ENCODE results near the gene SENP5. TPM values are rescaled to one million over a fixed set of nuclear protein-coding genes. Genes with fewer than 3 reads are reported as not detected.
"Not testable (repeated sequence)": the region's sequence is repeated elsewhere in the genome, so short reads cannot be mapped to it uniquely, and the experiment has no call there.

SENP5 gene
- polyA plus RNA-seq = 10 to 100 TPM in 1 of 3 donors, 1 to 10 TPM in 2; 8.2 to 12.7 (median 8.3) TPM

- Mint-ChIP-seq H3K27me3 (ENCODE audit: low read depth in 3 of 3) (peaks cover 5 to 16% (median 7%) of the 10 kb centered on the region in 3 donors), H3K4me1 (peaks cover 26 to 36% of the 10 kb centered on the region in 2 donors), H3K9me3 (no peaks in the 10 kb centered on the region), H3K36me3 (no peaks in the 10 kb centered on the region), H3K4me3 (peak within 1 kb of the TSS; percentile 93 to 97 (median 97)), H3K27ac (peak within 1 kb of the TSS; percentile 95 to 99 (median 97))
- peak; percentile 87 to 90 (median 90) for DNase-seq
Measured at GRCh38 chr3:196867507-196868296, at the start of gene SENP5. Gene SENP5, plus strand, starts transcription at chr3:196867920. Its CDS starts 17,262 bp downstream, at chr3:196885182.

GRCh38 chr3:196821806-196822355, 45.8 kb upstream of the SENP5 start:
- Mint-ChIP-seq H3K27ac (peak overlapping the region in 1 of 6 donors; percentile 20), H3K4me3 (no peak overlapping the region), H3K4me1 (peaks cover 0 to 2% of the 10 kb centered on the region in 2 donors), H3K9me3 (no peaks in the 10 kb centered on the region), H3K27me3 (ENCODE audit: low read depth in 3 of 3) (peaks cover 0 to 3% (median 0%) of the 10 kb centered on the region in 3 donors), H3K36me3 (peaks cover 8 to 34% (median 34%) of the 10 kb centered on the region in 3 donors)
- DNase-seq = no peak

GRCh38 chr3:196829651-196830050, 38.1 kb upstream of the SENP5 start:
- H3K4me3 Mint-ChIP-seq; DNase-seq; H3K4me1 Mint-ChIP-seq; H3K27me3 Mint-ChIP-seq (ENCODE audit: low read depth in 3 of 3); H3K27ac Mint-ChIP-seq; H3K9me3 Mint-ChIP-seq: not testable (repeated sequence)
- peaks cover 0 to 13% (median 3%) of the 10 kb centered on the region in 3 donors for H3K36me3 Mint-ChIP-seq

GRCh38 chr3:196835086-196835485, 32.6 kb upstream of the SENP5 start:
- H3K9me3 Mint-ChIP-seq = no peaks in the 10 kb centered on the region
- H3K4me3 Mint-ChIP-seq = no peak overlapping the region
- no peaks in the 10 kb centered on the region for H3K4me1 Mint-ChIP-seq
- H3K36me3 Mint-ChIP-seq = peaks cover 0 to 6% (median 0%) of the 10 kb centered on the region in 3 donors
- peaks cover 0 to 3% (median 2%) of the 10 kb centered on the region in 3 donors for H3K27me3 Mint-ChIP-seq (ENCODE audit: low read depth in 3 of 3)
- no peak for DNase-seq
- H3K27ac Mint-ChIP-seq = no peak overlapping the region

- H3K4me3 Mint-ChIP-seq; H3K36me3 Mint-ChIP-seq; H3K9me3 Mint-ChIP-seq; DNase-seq; H3K27me3 Mint-ChIP-seq (ENCODE audit: low read depth in 3 of 3); H3K27ac Mint-ChIP-seq; H3K4me1 Mint-ChIP-seq: not testable (repeated sequence)
Measured at GRCh38 chr3:196836626-196837025, 31.1 kb upstream of the SENP5 start.

GRCh38 chr3:196837819-196838420, 29.8 kb upstream of the SENP5 start:
- Mint-ChIP-seq H3K27ac (no peak overlapping the region), H3K9me3 (no peaks in the 10 kb centered on the region), H3K27me3 (ENCODE audit: low read depth in 3 of 3) (peaks cover 0 to 6% (median 2%) of the 10 kb centered on the region in 3 donors), H3K36me3 (no peaks in the 10 kb centered on the region), H3K4me3 (no peak overlapping the region), H3K4me1 (no peaks in the 10 kb centered on the region)
- peak; percentile 54 to 65 (median 58) for DNase-seq

- H3K27ac Mint-ChIP-seq; H3K9me3 Mint-ChIP-seq; H3K4me3 Mint-ChIP-seq; H3K27me3 Mint-ChIP-seq (ENCODE audit: low read depth in 3 of 3); H3K36me3 Mint-ChIP-seq; DNase-seq; H3K4me1 Mint-ChIP-seq: not testable (repeated sequence)
Measured at GRCh38 chr3:196839351-196839750, 28.4 kb upstream of the SENP5 start.

- H3K4me3 Mint-ChIP-seq = no peak overlapping the region
- no peak overlapping the region for H3K27ac Mint-ChIP-seq
- DNase-seq = no peak
- no peaks in the 10 kb centered on the region for H3K4me1 Mint-ChIP-seq
- peaks cover 0 to 5% (median 0%) of the 10 kb centered on the region in 3 donors for H3K27me3 Mint-ChIP-seq (ENCODE audit: low read depth in 3 of 3)
- no peaks in the 10 kb centered on the region for H3K36me3 Mint-ChIP-seq
- no peaks in the 10 kb centered on the region for H3K9me3 Mint-ChIP-seq
Measured at GRCh38 chr3:196842567-196843434, 24.9 kb upstream of the SENP5 start.

- peaks cover 0 to 5% (median 0%) of the 10 kb centered on the region in 3 donors for H3K27me3 Mint-ChIP-seq (ENCODE audit: low read depth in 3 of 3)
- H3K4me3 Mint-ChIP-seq = no peak overlapping the region
- H3K9me3 Mint-ChIP-seq = no peaks in the 10 kb centered on the region
- H3K27ac Mint-ChIP-seq = no peak overlapping the region
- H3K36me3 Mint-ChIP-seq = no peaks in the 10 kb centered on the region
- no peaks in the 10 kb centered on the region for H3K4me1 Mint-ChIP-seq
- no peak for DNase-seq
Measured at GRCh38 chr3:196843435-196844110, 24.1 kb upstream of the SENP5 start.

GRCh38 chr3:196844235-196845219, 23.2 kb upstream of the SENP5 start:
- not testable (repeated sequence) for DNase-seq; H3K27ac Mint-ChIP-seq; H3K36me3 Mint-ChIP-seq; H3K9me3 Mint-ChIP-seq; H3K4me1 Mint-ChIP-seq; H3K27me3 Mint-ChIP-seq (ENCODE audit: low read depth in 3 of 3); H3K4me3 Mint-ChIP-seq

- not testable (repeated sequence) for H3K4me1 Mint-ChIP-seq; DNase-seq; H3K4me3 Mint-ChIP-seq; H3K9me3 Mint-ChIP-seq; H3K27me3 Mint-ChIP-seq (ENCODE audit: low read depth in 3 of 3); H3K36me3 Mint-ChIP-seq; H3K27ac Mint-ChIP-seq
Measured at GRCh38 chr3:196848375-196848774, 19.3 kb upstream of the SENP5 start.

- no peak for DNase-seq
- Mint-ChIP-seq H3K36me3 (no peaks in the 10 kb centered on the region), H3K27me3 (ENCODE audit: low read depth in 3 of 3) (peaks cover 0 to 9% (median 0%) of the 10 kb centered on the region in 3 donors), H3K4me1 (no peaks in the 10 kb centered on the region), H3K27ac (no peak overlapping the region), H3K4me3 (no peak overlapping the region), H3K9me3 (no peaks in the 10 kb centered on the region)
Measured at GRCh38 chr3:196849180-196849741, 18.5 kb upstream of the SENP5 start.
